GM18951 (cell line): ENCODE measurements around the gene TSSK6.
"Not testable (repeated sequence)": the region's sequence is repeated elsewhere in the genome, so short reads cannot be mapped to it uniquely, and the experiment has no call there.

Experiments used
- POLR2A ChIP-seq: IDR thresholded peaks from 4 replicates; pipeline ENCODE4 v1.6.1; 2011; ENCODE audit warnings: mild to moderate bottlenecking; ENCODE audit not compliant: insufficient read length, insufficient read depth; ENCODE audit errors: extremely low read depth
- in situ Hi-C: fragments of 300-500 bp; cut with MboI; formaldehyde crosslinking; loops from one replicate; pipeline ENCODE4 v1.12.0; 2022; ENCODE audit warnings: low sequenced_read_pairs, mixed read lengths, inconsistent platforms; ENCODE audit not compliant: unreplicated experiment

The TSSK6 gene

GRCh38 chr19:19482809-19483596, 32.3 kb downstream of the TSSK6 start:
- no peak for TF ChIP-seq POLR2A
- in situ Hi-C loops = loop anchor here (25.0 kb wide), 1 partner anchor 296 kb away; the partner anchor contains the start of genes BORCS8 and RFXANK

GRCh38 chr19:19480688-19481087, 34.7 kb downstream of the TSSK6 start:
- no peak for TF ChIP-seq POLR2A
- in situ Hi-C loops = loop anchor here (25.0 kb wide), 1 partner anchor 293 kb away; the partner anchor contains the start of genes BORCS8 and RFXANK

GRCh38 chr19:19477705-19478383, 37.5 kb downstream of the TSSK6 start:
- in situ Hi-C loops = loop anchor here (25.0 kb wide), 1 partner anchor 291 kb away; the partner anchor contains the start of genes BORCS8 and RFXANK
- TF ChIP-seq POLR2A = no peak

- in situ Hi-C loops = loop anchor here (25.0 kb wide), 1 partner anchor 289 kb away; the partner anchor contains the start of genes BORCS8 and RFXANK
Observed at GRCh38 chr19:19475849-19476828, 39.2 kb downstream of the TSSK6 start.

GRCh38 chr19:19475015-19475765, 40.2 kb downstream of the TSSK6 start:
- in situ Hi-C loops = loop anchor here (25.0 kb wide), 1 partner anchor 288 kb away; the partner anchor contains the start of genes BORCS8 and RFXANK
- no peak for TF ChIP-seq POLR2A

More at GRCh38 chr19:19475849-19476828, 39.2 kb downstream of the TSSK6 start:
- no peak for TF ChIP-seq POLR2A

GRCh38 chr19:19472106-19472505, 43.2 kb downstream of the TSSK6 start:
- in situ Hi-C loops = not testable (repeated sequence)

GRCh38 chr19:19471682-19472081, 43.7 kb downstream of the TSSK6 start:
- in situ Hi-C loops = no loop called here
- no peak for TF ChIP-seq POLR2A

GRCh38 chr19:19470579-19470978, 44.8 kb downstream of the TSSK6 start:
- no peak for TF ChIP-seq POLR2A
- in situ Hi-C loops = no loop called here

- TF ChIP-seq POLR2A = no peak
- in situ Hi-C loops = no loop called here
Observed at GRCh38 chr19:19468424-19469050, 46.8 kb downstream of the TSSK6 start.

- in situ Hi-C loops = no loop called here
- TF ChIP-seq POLR2A = no peak
Observed at GRCh38 chr19:19466201-19466600, 49.1 kb downstream of the TSSK6 start.

- in situ Hi-C loops = no loop called here
- TF ChIP-seq POLR2A = no peak
Observed at GRCh38 chr19:19465436-19466070, 49.8 kb downstream of the TSSK6 start.

GRCh38 chr19:19464339-19465098, 50.8 kb downstream of the TSSK6 start:
- TF ChIP-seq POLR2A = no peak
- in situ Hi-C loops = no loop called here
